Transverse colon (tissue), 4 donors: ENCODE results near the gene SLC12A3. TPM values are rescaled to one million over a fixed set of nuclear protein-coding genes. Genes with fewer than 3 reads are reported as not detected.

Experiments
- DNase-seq: peaks from one replicate; pipeline ENCODE4 v3.0.0-alpha.2; 2019
- H3K27ac ChIP-seq, 4 donors: fragments of 200-600 bp; sonication (generic); 2 replicates each; pipeline ENCODE4 v1.5.1; 2016 to 2018; ENCODE audit warnings: inconsistent platforms in 4 of 4
- H3K27me3 ChIP-seq: fragments of 200-600 bp; sonication (generic); 2 replicates; pipeline ENCODE4 v1.5.1; 2017; ENCODE audit warnings: inconsistent platforms
- H3K36me3 ChIP-seq, 4 donors: fragments of 200-600 bp; sonication (generic); 2 replicates each; pipeline ENCODE4 v1.5.1; 2017 to 2019; ENCODE audit warnings: inconsistent platforms in 4 of 4
- H3K4me1 ChIP-seq, 4 donors: fragments of 200-600 bp; sonication (generic); 2 replicates each; pipeline ENCODE4 v1.5.1; 2017 to 2020; ENCODE audit warnings: inconsistent platforms in 4 of 4
- H3K4me3 ChIP-seq, 4 donors: fragments of 200-600 bp; sonication (generic); 1 replicate in 1 of 4; 2 replicates in 3 of 4; pipeline versions ENCODE4 v1.5.1 to v1.6.1; 2017 to 2019; ENCODE audit warnings: inconsistent platforms in 4 of 4
- H3K9me3 ChIP-seq, 2 donors: fragments of 200-600 bp; sonication (generic); 2 replicates each; pipeline ENCODE4 v1.5.1; 2017 to 2019; ENCODE audit warnings: inconsistent platforms in 2 of 2
- CTCF ChIP-seq, 5 experiments: fragments of 200-600 bp in 3 of 5; fragments of 450-650 bp in 2 of 5; sonication (generic) in 3 of 5; IDR thresholded peaks; 1 replicate in 2 of 5; 2 replicates in 3 of 5; pipeline ENCODE4 v1.5.1; 2016 to 2017; ENCODE audit warnings: antibody characterized with exemption in 5 of 5, inconsistent platforms in 3 of 5, mild to moderate bottlenecking in 2 of 5, moderate library complexity in 1 of 5
- EP300 ChIP-seq: sonication (generic); formaldehyde crosslinking; IDR thresholded peaks from one replicate; pipeline ENCODE4 v1.6.1; 2017; ENCODE audit warnings: antibody characterized with exemption, low read depth
- POLR2A ChIP-seq: fragments of 450-650 bp; IDR thresholded peaks from one replicate; pipeline ENCODE4 v1.6.1; 2016; ENCODE audit warnings: antibody characterized with exemption, mild to moderate bottlenecking, moderate library complexity
- POLR2AphosphoS5 ChIP-seq, 3 donors: sonication (generic); formaldehyde crosslinking; IDR thresholded peaks; one replicate each; pipeline ENCODE4 v1.6.1; 2016; ENCODE audit warnings: antibody characterized with exemption in 3 of 3
- WGBS, 2 donors: methylation state at CpG; one replicate each; pipeline ENCODE4 v1.1.5; 2018; ENCODE audit warnings: low coverage in 1 of 2; 5-methylcytosine and 5-hydroxymethylcytosine counted together
- in situ Hi-C, 4 donors: fragments of 200-750 bp; cut with MboI; loops; one replicate each; pipeline versions ENCODE4 v1.15.0 to v1.15.1; 2017; ENCODE audit warnings: low sequenced_read_pairs in 3 of 4, low pct_ligation_motif_present in 1 of 4, low pct_unique_long_range_greater_than_20kb in 1 of 4
- intact Hi-C: fragments of 100-400 bp; cut with DNase I; formaldehyde crosslinking; loops from one replicate; pipeline ENCODE4 v1.15.1; 2023; ENCODE audit warnings: low total_unique reads
- total RNA-seq, 4 donors: library from RNA; depleted of rRNA; stranded (reverse); fragments of >200 nt; gene quantifications; one replicate each; pipeline ENCODE4 v1.1.0, GENCODE V29; 2016

SLC12A3 gene
- total RNA-seq, 4 donors from 2014 or later, result not detected

GRCh38 chr16:56911771-56912571 lies 47.0 kb downstream of the SLC12A3 start:
- intact Hi-C loops, result no loop called here
- Histone ChIP-seq H3K4me1 (peaks cover 10 to 34% (median 21%) of the 10 kb centered on the region in 4 donors), H3K9me3 (no peaks in the 10 kb centered on the region), H3K27ac (peak overlapping the region; percentile 58 to 66 (median 66)), H3K27me3 (no peaks in the 10 kb centered on the region), H3K36me3 (no peaks in the 10 kb centered on the region), H3K4me3 (no peak overlapping the region)
- peak; percentile 74 for DNase-seq
- peak; percentile 74 for TF ChIP-seq EP300
- no peak for TF ChIP-seq POLR2A
- TF ChIP-seq POLR2AphosphoS5 (IDR thresholded peaks at IDR 0.05), result peak; percentile 36 to 73 (median 51)
- TF ChIP-seq CTCF (IDR thresholded peaks at IDR 0.05), result no peak
- in situ Hi-C loops, result no loop called here
- WGBS, 2 donors, result 40 to 70% methylated on average over 1 to 22 of the region's 22 CpGs

- TF ChIP-seq POLR2A (no peak), CTCF (IDR thresholded peaks at IDR 0.05) (no peak), EP300 (no peak), POLR2AphosphoS5 (IDR thresholded peaks at IDR 0.05) (no peak)
- intact Hi-C loops, result no loop called here
Observed at GRCh38 chr16:56912746-56913708, 48.0 kb downstream of the SLC12A3 start.

GRCh38 chr16:56914896-56915295 lies 49.9 kb downstream of the SLC12A3 start:
- Histone ChIP-seq H3K27me3 (no peaks in the 10 kb centered on the region), H3K36me3 (no peaks in the 10 kb centered on the region), H3K4me1 (peaks cover 10 to 33% (median 21%) of the 10 kb centered on the region in 4 donors), H3K27ac (peak overlapping the region in 1 of 4 donors; percentile 10), H3K4me3 (no peak overlapping the region), H3K9me3 (no peaks in the 10 kb centered on the region)
- TF ChIP-seq EP300 (no peak), CTCF (IDR thresholded peaks at IDR 0.05) (no peak), POLR2AphosphoS5 (IDR thresholded peaks at IDR 0.05) (no peak), POLR2A (no peak)
- intact Hi-C loops, result no loop called here
- in situ Hi-C loops, result no loop called here
- DNase-seq, result no peak
- 83 to 95% methylated on average over 5 to 7 of the region's 7 CpGs for WGBS, 2 donors

More at GRCh38 chr16:56912746-56913708, 48.0 kb downstream of the SLC12A3 start:
- peak; percentile 43 for DNase-seq
- peak overlapping the region; percentile 36 to 66 (median 62) for H3K27ac ChIP-seq
- WGBS, 2 donors, result 56 to 76% methylated on average over 5 to 18 of the region's 18 CpGs
- no peaks in the 10 kb centered on the region for H3K36me3 ChIP-seq
- H3K4me3 ChIP-seq, result no peak overlapping the region
- H3K4me1 ChIP-seq, result peaks cover 10 to 39% (median 21%) of the 10 kb centered on the region in 4 donors
- H3K9me3 ChIP-seq, result no peaks in the 10 kb centered on the region
- in situ Hi-C loops, result no loop called here
- H3K27me3 ChIP-seq, result no peaks in the 10 kb centered on the region
